HG03097 (cell line): ENCODE measurements around the gene PDGFB.

Experiments
- ATAC-seq: cut with Tn5 transposase; IDR thresholded peaks from one replicate; pipeline ENCODE4 v1.9.1; 2021; ENCODE audit not compliant: unreplicated experiment, low FRiP score

PDGFB gene

DNA sequence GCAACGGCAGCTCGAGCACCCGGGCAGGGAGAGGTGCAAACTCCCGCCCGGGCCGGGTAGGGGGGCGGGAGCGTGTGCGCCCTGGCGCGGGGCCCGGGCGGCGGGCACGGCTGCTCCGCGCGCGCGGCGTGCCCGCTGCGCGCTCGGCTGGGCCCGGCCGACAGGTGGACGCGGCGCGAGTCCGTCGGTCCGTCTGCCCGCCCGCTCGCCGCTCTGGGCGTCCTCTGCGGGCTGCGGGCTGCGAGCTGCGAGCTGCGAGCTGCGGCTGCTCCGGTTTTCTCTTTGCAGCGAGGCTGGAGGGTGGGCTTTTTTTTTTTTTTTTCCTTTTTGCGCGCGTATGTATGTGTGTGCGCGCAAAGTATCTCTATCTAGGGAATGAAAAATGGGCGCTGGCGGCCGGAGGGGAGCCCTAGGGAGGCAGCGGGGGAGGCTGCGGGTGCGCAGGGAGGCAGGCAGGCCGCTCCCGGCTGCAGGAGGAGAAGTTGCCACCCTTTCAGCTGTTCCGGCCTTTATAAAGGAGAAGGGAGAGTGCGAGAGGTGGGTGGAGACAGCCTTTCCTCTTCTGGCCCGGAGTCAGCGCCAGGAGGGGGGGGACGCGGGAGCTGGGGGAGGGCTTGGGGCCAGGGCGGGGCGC is at the start of gene PDGFB:
PDGFB (minus strand) TSS at position 487 of the 634 bp plus-strand sequence. CDS start 1,019 bp downstream, outside the sequence.
- no peak for ATAC-seq

DNA sequence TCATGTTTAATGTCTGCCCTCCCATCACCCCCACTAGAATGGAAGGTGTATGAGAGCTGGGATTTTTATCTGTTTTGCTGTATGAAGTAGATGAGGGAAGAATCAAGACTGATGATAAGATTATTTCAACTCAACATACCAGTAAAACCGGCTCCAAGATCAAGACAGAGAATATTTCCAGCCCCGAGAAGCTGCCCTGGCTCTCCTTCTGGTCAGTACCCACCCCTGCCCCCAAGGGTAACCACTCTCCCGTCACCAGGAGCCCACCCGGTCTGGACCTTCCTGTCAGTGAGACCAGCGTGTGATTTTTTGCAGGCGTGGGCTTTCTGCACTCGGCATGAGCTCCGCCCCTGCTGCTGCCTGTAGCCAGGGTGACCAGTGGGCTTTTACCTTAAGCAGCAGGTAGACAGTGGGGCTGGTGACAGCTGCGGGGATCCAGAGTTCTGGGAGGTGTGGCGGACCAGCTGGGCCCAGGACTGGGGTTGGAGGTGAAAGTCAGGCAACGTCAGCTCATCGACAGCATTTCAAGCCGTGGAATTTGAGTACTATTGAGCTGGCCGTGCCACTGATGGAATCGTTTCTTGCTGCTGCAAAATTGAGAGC is 49.1 kb upstream of the PDGFB start:
- no peak for ATAC-seq

- no peak for ATAC-seq
Observed at GRCh38 chr22:39292561-39293074, 47.8 kb upstream of the PDGFB start.

DNA sequence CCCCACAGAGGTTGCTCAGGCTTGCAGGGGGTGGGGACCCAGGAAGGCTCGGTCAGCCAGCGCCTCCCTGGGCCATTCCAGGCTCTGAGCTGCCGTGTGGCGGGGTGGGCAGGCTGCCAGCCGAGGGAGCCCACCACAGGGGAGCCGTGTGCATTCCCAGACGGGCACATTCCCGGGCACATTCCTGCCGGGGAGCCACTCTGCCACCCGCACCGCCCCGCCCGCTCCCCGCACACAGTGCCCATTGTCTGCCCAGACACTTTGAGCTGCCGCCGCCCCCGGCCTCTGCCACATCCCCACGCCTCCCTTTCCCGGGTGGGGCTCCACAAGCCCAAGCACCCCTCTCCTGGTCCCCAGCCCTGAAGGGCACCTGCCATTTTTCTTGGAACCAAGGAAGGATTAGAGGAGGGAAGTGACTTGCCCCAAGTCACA is 47.3 kb upstream of the PDGFB start:
- ATAC-seq: no peak

DNA sequence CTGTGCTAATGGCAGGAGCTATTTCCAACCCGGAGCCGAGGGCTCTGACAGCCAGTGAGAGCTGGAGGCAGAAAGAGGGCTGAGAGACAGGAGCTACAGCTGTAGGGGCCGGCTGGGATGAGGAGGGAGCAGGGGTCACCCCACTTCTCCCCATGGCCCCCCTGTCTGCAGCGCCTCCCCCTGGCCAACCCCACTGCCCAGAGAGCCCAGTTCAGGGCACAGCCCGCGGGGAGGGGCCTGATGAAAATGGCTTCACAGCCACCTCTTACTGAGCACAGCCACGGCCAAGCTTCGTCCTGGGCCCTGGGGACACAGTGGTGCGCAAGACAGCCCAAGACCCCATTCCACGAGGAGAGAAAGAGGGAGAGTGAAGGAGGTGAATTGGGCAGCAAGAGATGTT is 46.7 kb upstream of the PDGFB start:
- no peak for ATAC-seq

GRCh38 chr22:39290724-39291161 is 46.0 kb upstream of the PDGFB start:
- ATAC-seq: no peak

DNA sequence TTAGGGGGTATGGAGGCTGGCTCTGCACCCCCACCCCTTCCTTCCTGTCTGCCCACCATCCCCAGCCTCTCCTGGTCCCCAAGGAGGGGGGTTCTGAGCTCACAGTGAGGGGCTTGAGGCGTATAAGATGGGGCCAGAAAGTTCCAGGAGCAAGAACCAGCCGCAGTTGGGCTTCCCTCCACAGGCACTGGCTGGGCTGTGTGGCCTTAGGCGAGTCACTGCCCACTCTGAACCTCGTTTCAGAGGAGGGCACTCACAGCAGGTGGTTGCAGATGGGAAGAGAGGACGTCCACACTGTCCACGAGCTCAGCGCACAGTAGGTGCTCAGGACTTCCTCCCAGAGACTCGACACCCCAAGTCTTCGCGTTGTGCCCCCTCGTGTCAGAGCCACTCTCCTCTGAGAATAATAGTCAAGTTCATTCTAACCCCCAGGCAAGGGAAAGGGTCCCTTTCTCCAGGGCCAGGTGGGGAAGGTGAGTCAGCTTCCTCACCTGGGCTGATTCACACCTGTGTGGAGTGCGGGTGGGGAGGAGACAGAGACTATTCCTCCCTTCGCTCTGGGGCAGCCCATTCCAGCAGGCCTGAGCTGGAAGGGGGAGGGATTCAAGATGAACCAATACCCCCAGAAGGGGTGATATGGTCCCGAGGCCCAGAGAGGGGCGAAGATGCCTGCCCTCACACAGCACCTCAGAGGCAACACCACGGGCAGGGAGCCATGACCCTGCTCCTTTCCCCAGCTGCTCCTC is 45.4 kb upstream of the PDGFB start:
- ATAC-seq: no peak

DNA sequence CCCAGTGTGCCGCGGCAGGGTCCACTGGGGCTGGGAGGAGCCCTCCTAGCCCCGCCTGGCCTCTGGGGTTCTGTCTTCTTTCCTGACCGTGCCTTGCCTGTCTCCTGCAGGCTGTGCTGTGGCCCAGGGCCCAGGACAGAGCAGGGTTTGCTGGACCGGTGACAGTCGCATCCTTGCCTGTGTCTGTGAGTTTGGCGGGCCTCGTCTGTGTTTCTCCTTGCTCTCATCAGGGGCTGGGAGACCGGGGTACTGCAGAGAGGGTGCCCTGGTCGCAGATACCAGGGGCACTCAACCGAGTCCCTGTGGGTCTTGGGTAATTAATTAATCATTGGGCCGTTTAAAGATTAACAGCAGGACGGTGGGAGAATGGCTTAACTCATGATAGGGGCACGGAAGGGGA is 44.8 kb upstream of the PDGFB start:
- ATAC-seq: no peak

- no peak for ATAC-seq
Observed at GRCh38 chr22:39288135-39288898, 43.5 kb upstream of the PDGFB start.

GRCh38 chr22:39287076-39287725 is 42.4 kb upstream of the PDGFB start:
- no peak for ATAC-seq

DNA sequence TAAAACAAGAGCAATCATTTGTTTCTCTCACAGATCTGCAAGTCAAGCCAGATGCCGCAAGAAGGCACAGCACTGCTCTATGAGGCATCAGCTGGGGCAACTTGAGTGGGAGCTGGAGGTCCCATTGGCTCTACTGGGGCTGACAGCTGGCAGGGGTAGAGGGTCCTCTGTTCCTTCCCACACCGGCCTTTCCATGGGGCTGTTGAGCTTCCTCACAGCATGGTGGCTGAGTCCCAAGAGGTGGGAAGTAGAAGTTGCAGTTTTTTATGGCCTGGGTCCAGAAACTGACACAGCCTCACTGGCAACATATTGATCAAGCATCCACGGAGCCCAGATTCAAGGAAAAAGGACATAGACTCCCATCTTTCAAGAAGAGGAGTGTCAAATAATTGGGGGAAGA is 40.2 kb upstream of the PDGFB start:
- no peak for ATAC-seq

- no peak for ATAC-seq
Observed at GRCh38 chr22:39284142-39284980, 39.6 kb upstream of the PDGFB start.

DNA sequence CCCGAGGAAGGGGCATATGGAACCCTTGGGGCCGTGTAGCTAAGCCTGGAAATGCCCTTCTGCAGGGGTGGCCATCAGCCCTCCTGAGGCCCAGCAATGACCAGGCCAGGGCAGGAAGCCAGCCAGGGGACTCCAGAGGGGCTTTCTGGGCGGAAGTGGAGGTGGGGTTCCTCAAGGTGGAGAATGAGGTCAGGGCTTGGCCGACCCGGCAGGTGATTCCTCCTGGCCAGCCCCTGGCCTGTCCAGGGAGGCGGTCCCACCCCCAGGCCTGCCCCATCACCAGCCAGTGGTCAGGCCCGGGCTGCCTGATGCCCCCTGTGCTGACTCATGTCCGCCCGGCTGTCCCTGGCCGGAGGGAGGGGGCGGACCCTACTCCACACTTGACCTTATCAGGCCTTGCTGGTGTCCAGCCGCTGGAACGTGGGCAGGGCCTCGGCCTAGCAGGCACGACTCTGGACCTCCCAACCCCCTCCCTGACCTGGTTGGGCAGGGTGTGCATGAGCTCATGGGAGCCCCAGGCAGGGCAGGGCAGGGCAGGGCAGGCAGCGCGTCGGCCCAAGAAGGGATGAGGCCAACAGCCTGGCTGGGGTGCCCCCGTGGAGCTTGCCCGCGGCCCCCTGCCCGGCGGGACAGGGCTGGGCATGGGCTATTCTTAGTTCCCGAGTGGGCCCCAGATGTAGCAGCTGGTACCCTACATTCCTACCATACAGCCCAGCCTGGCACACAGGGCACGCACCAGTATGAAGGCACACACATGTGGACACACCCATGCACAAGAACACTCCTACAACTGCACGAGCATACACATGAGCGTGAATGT is 38.8 kb upstream of the PDGFB start:
- no peak for ATAC-seq

- ATAC-seq: no peak
Observed at GRCh38 chr22:39282645-39283321, 38.0 kb upstream of the PDGFB start.

DNA sequence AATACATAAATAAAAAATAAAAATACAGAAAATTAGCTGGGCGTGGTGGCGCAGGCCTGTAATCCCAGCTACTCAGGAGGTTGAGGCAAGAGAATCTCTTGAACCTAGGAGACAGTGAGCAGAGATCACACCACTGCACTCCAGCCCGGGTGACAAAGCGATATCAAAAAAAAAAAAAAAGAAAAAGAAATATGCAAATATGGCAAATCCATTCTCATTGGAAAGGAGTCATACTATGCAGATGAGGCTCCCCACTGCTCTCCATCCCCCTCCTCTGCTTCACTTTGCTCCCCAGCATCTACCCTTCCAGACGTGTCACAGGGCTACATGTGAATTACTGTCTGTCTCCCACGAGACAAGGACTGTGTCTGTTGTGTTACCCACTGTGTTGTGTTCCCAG is 36.3 kb upstream of the PDGFB start:
- ATAC-seq: no peak

DNA sequence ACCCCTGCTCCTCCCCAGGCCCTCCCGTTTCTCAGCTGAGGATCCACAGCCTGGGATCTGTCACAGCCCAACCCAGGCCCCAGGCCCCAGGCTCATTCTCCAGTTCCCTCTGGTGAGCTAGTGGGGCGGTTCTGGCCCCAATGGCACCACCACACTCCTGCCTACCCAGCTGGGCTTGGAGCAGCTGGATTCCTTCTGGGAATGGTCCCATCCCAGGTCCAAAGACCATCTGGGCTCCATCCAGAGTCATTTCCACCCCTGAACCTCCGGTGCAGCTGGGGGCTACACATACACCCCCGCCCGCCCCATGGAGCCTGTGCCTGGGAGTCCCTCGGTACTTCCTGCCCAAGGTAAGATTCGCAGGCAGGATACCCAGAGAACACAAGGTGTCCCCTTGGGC is 35.5 kb upstream of the PDGFB start:
- no peak for ATAC-seq

GRCh38 chr22:39279170-39279850 is 34.5 kb upstream of the PDGFB start:
- ATAC-seq: no peak

- no peak for ATAC-seq
Observed at GRCh38 chr22:39278040-39278439, 33.3 kb upstream of the PDGFB start.
